GM12891 (cell line): ENCODE results near the gene HSF5.

Experiments used
- DNase-seq: peaks from one replicate; pipeline ENCODE4 v3.0.0; 2011; ENCODE audit warnings: low spot score; ENCODE audit not compliant: insufficient read length
- FAIRE-seq: peaks from 2 replicates; lab custom pipeline; 2011; peaks lifted over from hg19 to GRCh38; lab: Jason Lieb, UNC
- PAX5 ChIP-seq: IDR thresholded peaks from 2 replicates; pipeline ENCODE4 v1.6.1; 2011; ENCODE audit warnings: low read length, moderate library complexity, mild to moderate bottlenecking; ENCODE audit not compliant: insufficient read depth, severe bottlenecking
- POLR2A ChIP-seq: IDR thresholded peaks from 2 replicates; pipeline ENCODE4 v1.6.1; 2011; ENCODE audit warnings: low read depth, low read length, control low read depth
- POLR2AphosphoS5 ChIP-seq: IDR thresholded peaks from 2 replicates; pipeline ENCODE4 v1.6.1; 2011; ENCODE audit warnings: low read depth, low read length, control low read depth
- POU2F2 ChIP-seq: IDR thresholded peaks from 2 replicates; pipeline ENCODE4 v1.6.1; 2011; ENCODE audit warnings: low read depth, mild to moderate bottlenecking, control low read depth, low read length, moderate library complexity
- SPI1 ChIP-seq: IDR thresholded peaks from 2 replicates; pipeline ENCODE4 v1.6.1; 2011; ENCODE audit warnings: low read depth, low read length, control low read depth
- TAF1 ChIP-seq: IDR thresholded peaks from 2 replicates; pipeline ENCODE4 v1.6.1; 2011; ENCODE audit warnings: low read depth, low read length, control low read depth

The HSF5 gene

GRCh38 chr17:58382108-58382871 is 105.9 kb downstream of the HSF5 start:
- DNase-seq (no peak), FAIRE-seq (peak; percentile 90)
- TF ChIP-seq TAF1 = no peak

- DNase-seq (no peak), FAIRE-seq (no peak)
- no peak for TF ChIP-seq SPI1
- TF ChIP-seq POLR2A = no peak
- no peak for TF ChIP-seq TAF1
- no peak for TF ChIP-seq POLR2AphosphoS5
- no peak for TF ChIP-seq PAX5
- TF ChIP-seq POU2F2 = no peak
These were observed 106.8 kb downstream of the HSF5 start for GRCh38 chr17:58381124-58382035.

- DNase-seq (no peak), FAIRE-seq (no peak)
- no peak for TF ChIP-seq POLR2A
- TF ChIP-seq SPI1 = no peak
- no peak for TF ChIP-seq POLR2AphosphoS5
- TF ChIP-seq POU2F2 = no peak
- TF ChIP-seq TAF1 = no peak
- TF ChIP-seq PAX5 = no peak
These were observed 107.7 kb downstream of the HSF5 start for GRCh38 chr17:58380207-58381123.

- FAIRE-seq = no peak
- no peak for DNase-seq
- no peak for TF ChIP-seq POU2F2
- TF ChIP-seq POLR2A = no peak
- TF ChIP-seq POLR2AphosphoS5 = no peak
These were observed 108.7 kb downstream of the HSF5 start for GRCh38 chr17:58379511-58379824.

- no peak for FAIRE-seq
- TF ChIP-seq POLR2AphosphoS5 = no peak
- no peak for TF ChIP-seq PAX5
- TF ChIP-seq TAF1 = no peak
- no peak for TF ChIP-seq SPI1
- TF ChIP-seq POU2F2 = no peak
- no peak for TF ChIP-seq POLR2A
- DNase-seq = no peak
These were observed 109.3 kb downstream of the HSF5 start for GRCh38 chr17:58378733-58379510.

GRCh38 chr17:58377661-58378060 is 110.5 kb downstream of the HSF5 start:
- peak; percentile 66 for TF ChIP-seq SPI1
- TF ChIP-seq POLR2A = no peak
- no peak for DNase-seq
- FAIRE-seq = no peak

- FAIRE-seq (no peak), DNase-seq (no peak)
- TF ChIP-seq POLR2A (no peak), TAF1 (no peak), POU2F2 (no peak), POLR2AphosphoS5 (no peak), PAX5 (no peak), SPI1 (no peak)
These were observed 111.1 kb downstream of the HSF5 start for GRCh38 chr17:58377093-58377601.

GRCh38 chr17:58376472-58377000 is 111.7 kb downstream of the HSF5 start:
- FAIRE-seq (no peak), DNase-seq (no peak)
- no peak for TF ChIP-seq SPI1
- no peak for TF ChIP-seq POLR2A
- no peak for TF ChIP-seq POLR2AphosphoS5
- no peak for TF ChIP-seq POU2F2
- no peak for TF ChIP-seq PAX5
- no peak for TF ChIP-seq TAF1

- FAIRE-seq = no peak
- no peak for TF ChIP-seq SPI1
- DNase-seq = no peak
These were observed 112.4 kb downstream of the HSF5 start for GRCh38 chr17:58375811-58376210.

- no peak for TF ChIP-seq SPI1
- no peak for TF ChIP-seq PAX5
- TF ChIP-seq POU2F2 = no peak
- TF ChIP-seq POLR2A = no peak
- no peak for TF ChIP-seq POLR2AphosphoS5
- no peak for TF ChIP-seq TAF1
- FAIRE-seq (no peak), DNase-seq (no peak)
These were observed 113.0 kb downstream of the HSF5 start for GRCh38 chr17:58375256-58375655.
